HL-60 (cell line): ENCODE results near the gene ARF3.

Source experiments
- DNase-seq, 2 experiments: peaks; one replicate each; pipeline ENCODE4 v3.0.0-alpha.2; 2010 to 2020; ENCODE audit warnings: low read depth in 1 of 2, low spot score in 1 of 2
- H3K27ac ChIP-seq: fragments of 250-450 bp; sonication (Bioruptor Pico); replicated peaks from 2 replicates; pipeline ENCODE4 v1.5.1; 2020; ENCODE audit warnings: mild to moderate bottlenecking, moderate library complexity
- H3K27me3 ChIP-seq: fragments of 250-450 bp; sonication (Bioruptor Pico); 2 replicates; pipeline ENCODE4 v1.5.1; 2021; ENCODE audit warnings: mild to moderate bottlenecking, moderate library complexity; ENCODE audit not compliant: insufficient read depth, poor library complexity, severe bottlenecking
- H3K4me3 ChIP-seq: replicated peaks from 2 replicates; pipeline ENCODE4 v1.5.1; 2011; ENCODE audit warnings: mild to moderate bottlenecking, control low read depth, low read length; ENCODE audit not compliant: insufficient read depth
- CTCF ChIP-seq: IDR thresholded peaks from one replicate; pipeline ENCODE4 v1.5.1; 2011; ENCODE audit warnings: low read length, control low read depth, inconsistent platforms; ENCODE audit not compliant: insufficient read depth
- GABPA ChIP-seq: IDR thresholded peaks from 2 replicates; pipeline ENCODE4 v1.6.1; 2012; ENCODE audit warnings: low read depth
- POLR2AphosphoS5 ChIP-seq: IDR thresholded peaks from 2 replicates; pipeline ENCODE4 v1.6.1; 2012; ENCODE audit warnings: low read depth
- REST ChIP-seq: IDR thresholded peaks from 2 replicates; pipeline ENCODE4 v1.6.1; 2012; ENCODE audit warnings: low read depth; ENCODE audit not compliant: insufficient replicate concordance
- SPI1 ChIP-seq: IDR thresholded peaks from 2 replicates; pipeline ENCODE4 v1.6.1; 2012; ENCODE audit warnings: low read depth, mild to moderate bottlenecking, borderline replicate concordance

The ARF3 gene

GRCh38 chr12:48998497-48999353 is 41.4 kb upstream of the ARF3 start:
- TF ChIP-seq CTCF (no peak), GABPA (no peak), POLR2AphosphoS5 (no peak), SPI1 (no peak), REST (no peak)
- peaks cover 22% of the 10 kb centered on the region for H3K27me3 ChIP-seq
- DNase-seq = no peak
- H3K4me3 ChIP-seq = peak overlapping the region; percentile 39
- H3K27ac ChIP-seq = no peak overlapping the region

- DNase-seq = no peak
- TF ChIP-seq REST (no peak), CTCF (no peak)
- H3K27ac ChIP-seq = no peak overlapping the region
- H3K27me3 ChIP-seq = peaks cover 25% of the 10 kb centered on the region
- peak overlapping the region; percentile 31 for H3K4me3 ChIP-seq
Observed at GRCh38 chr12:48997719-48998496, 40.6 kb upstream of the ARF3 start.

GRCh38 chr12:48996794-48997718 is 39.8 kb upstream of the ARF3 start:
- peak in 1 of 2 experiments; percentile 80 for DNase-seq
- TF ChIP-seq CTCF = peak; percentile 83
- TF ChIP-seq POLR2AphosphoS5 = no peak
- TF ChIP-seq SPI1 = peak; percentile 13; the same call in 1 of the 2 replicates
- TF ChIP-seq REST = no peak
- TF ChIP-seq GABPA = no peak
- no peak overlapping the region for H3K27ac ChIP-seq
- peaks cover 25% of the 10 kb centered on the region for H3K27me3 ChIP-seq
- H3K4me3 ChIP-seq = peak overlapping the region; percentile 42
